ENCODE measurements around the gene BCAS3.
"Not testable (repeated sequence)": the region's sequence is repeated elsewhere in the genome, so short reads cannot be mapped to it uniquely, and the experiment has no call there.

Gene BCAS3

GRCh38 chr17:60862482-60862881, 184.8 kb downstream of the BCAS3 start:
- in situ Hi-C loops (cut with MboI; ENCODE audit: low sequenced_read_pairs) = no loop called here

DNA sequence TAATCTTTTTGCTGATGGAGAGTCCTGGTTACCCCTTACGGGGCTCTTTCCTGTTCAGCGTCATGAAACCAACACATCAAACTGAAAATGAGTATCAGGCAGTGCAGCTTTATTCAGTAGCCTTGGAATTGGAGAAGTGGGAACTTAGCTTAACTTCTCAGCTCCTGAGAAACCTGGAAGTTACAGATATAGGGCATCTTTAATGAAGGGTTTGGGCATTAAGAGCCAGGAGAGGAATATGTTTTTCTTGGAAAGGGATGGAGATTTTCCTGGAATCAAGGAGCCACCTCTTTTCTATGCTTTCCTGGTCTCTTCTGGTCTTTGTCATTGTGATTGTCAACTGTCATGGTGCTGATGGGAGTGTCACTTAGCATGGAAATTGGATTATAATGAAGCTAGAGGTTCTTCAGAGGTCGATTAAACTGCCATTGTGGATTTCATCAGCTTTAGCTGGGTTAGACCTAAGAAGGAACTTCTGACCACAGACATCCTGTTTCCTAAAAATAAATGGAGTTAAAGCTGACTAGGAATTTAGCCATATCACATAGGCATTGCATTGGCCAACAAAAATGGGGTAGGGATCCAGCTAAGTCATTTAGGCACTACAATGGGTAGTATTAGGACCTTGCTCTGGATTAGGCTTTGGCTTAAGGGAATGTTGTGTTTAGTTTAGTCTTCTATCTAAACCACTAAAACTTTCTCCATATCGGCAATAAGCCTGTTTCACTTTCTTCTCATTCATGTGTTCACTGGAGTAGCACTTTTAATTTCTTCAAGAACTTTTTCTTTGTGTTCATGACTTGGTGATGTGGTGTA, 186.4 kb downstream of the BCAS3 start:
- in situ Hi-C loops (cut with MboI; ENCODE audit: low sequenced_read_pairs) = no loop called here

DNA sequence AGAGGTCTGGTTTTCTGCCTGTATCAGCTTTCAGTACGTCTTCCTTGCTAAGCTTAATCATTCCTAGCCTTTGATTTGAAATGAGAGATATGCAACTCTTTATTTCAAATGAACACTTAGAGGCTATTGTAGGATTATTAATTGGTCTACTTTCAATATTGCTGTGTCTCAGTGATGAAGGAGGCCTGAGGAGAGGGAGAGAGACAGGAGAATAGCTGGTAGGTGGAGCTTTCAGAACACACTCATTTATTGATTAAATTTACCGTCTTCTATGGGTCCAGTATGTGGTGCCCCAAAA, 187.0 kb downstream of the BCAS3 start:
- in situ Hi-C loops (cut with MboI; ENCODE audit: low sequenced_read_pairs) = no loop called here

DNA sequence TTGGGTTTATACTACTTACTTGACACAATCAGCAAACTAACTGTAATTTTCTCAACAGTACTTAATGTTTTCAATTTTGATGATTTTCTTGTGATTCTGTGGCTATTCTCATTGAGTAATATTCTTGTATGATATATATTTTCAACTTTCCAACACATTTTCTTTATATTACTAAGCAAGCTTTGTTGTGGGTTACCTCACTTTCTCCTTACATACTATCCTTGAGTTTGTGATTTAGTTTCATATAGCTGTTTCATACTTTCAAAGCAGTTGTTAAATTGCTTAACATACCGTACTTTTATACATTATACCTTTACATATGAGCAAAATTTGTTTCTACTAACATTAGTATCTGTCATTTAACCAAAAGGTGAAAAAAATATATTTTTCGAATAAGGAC, 197.1 kb downstream of the BCAS3 start:
- in situ Hi-C loops (cut with MboI; ENCODE audit: low sequenced_read_pairs) = no loop called here

DNA sequence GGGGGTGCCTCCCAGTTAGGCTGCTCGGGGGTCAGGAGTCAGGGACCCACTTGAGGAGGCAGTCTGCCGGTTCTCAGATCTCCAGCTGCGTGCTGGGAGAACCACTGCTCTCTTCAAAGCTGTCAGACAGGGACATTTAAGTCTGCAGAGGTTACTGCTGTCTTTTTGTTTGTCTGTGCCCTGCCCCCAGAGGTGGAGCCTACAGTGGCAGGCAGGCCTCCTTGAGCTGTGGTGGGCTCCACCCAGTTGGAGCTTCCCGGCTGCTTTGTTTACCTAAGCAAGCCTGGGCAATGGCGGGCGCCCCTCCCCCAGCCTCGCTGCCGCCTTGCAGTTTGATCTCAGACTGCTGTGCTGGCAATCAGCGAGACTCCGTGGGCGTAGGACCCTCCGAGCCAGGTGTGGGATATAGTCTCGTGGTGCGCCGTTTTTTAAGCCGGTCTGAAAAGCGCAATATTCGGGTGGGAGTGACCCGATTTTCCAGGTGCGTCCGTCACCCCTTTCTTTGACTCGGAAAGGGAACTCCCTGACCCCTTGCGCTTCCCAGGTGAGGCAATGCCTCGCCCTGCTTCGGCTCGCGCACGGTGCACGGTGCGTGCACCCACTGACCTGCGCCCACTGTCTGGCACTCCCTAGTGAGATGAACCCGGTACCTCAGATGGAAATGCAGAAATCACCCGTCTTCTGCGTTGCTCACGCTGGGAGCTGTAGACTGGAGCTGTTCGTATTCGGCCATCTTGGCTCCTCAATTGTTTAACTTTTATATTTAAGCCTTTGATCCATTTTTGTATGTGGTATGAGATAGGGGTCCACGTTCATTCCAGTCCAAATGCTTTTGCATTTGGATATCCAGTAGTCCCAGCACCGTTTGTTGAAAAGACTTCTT, 209.3 kb downstream of the BCAS3 start:
- in situ Hi-C loops (cut with MboI; ENCODE audit: low sequenced_read_pairs) = not testable (repeated sequence)

GRCh38 chr17:60887614-60888028, 210.0 kb downstream of the BCAS3 start:
- in situ Hi-C loops (cut with MboI; ENCODE audit: low sequenced_read_pairs) = no loop called here

- in situ Hi-C loops (cut with MboI; ENCODE audit: low sequenced_read_pairs) = no loop called here
Measured at GRCh38 chr17:60888812-60889709, 211.4 kb downstream of the BCAS3 start.

DNA sequence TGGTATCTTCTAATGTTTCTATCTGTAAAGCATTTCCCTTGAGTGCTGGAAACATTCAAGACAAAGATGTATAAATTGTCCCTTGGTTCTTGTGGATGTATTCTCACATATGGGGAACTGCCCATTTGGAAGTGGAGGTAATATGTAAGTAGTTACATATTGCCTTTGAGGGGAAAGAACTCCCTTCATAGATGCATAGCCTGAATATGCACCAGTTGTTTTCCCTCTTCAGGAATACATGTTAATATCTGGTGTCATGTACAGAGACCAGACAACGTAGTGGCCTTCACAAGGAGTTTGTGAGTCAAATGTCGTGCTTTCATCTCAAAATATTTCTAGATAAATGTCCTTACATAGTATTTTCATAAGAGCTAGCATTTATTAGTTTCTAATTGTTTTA, 213.5 kb downstream of the BCAS3 start:
- in situ Hi-C loops (cut with MboI; ENCODE audit: low sequenced_read_pairs) = no loop called here

- in situ Hi-C loops (cut with MboI; ENCODE audit: low sequenced_read_pairs) = no loop called here
Measured at GRCh38 chr17:60893475-60893874, 215.8 kb downstream of the BCAS3 start.

- in situ Hi-C loops (cut with MboI; ENCODE audit: low sequenced_read_pairs) = no loop called here
Measured at GRCh38 chr17:60896996-60897395, 219.3 kb downstream of the BCAS3 start.

DNA sequence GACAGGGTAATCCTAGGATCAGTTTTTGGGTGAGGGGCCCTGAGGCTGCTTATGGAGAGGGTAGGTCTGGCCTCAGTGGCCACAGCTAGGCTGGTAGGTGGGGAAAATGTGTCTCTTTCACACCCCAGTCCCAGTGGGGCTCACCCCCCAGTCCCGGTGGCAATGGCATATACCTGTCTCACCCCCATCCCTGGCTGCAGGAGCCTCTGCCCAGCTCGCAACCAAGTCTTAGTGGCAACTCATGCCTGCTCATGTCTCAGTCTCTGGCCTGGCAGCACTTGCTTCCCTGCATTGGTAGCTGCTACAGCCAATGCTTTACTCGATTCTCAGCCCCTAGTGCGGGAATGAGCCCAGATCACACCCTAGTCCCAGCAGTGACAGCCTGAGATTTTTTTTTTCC, 221.5 kb downstream of the BCAS3 start:
- in situ Hi-C loops (cut with MboI; ENCODE audit: low sequenced_read_pairs) = no loop called here

DNA sequence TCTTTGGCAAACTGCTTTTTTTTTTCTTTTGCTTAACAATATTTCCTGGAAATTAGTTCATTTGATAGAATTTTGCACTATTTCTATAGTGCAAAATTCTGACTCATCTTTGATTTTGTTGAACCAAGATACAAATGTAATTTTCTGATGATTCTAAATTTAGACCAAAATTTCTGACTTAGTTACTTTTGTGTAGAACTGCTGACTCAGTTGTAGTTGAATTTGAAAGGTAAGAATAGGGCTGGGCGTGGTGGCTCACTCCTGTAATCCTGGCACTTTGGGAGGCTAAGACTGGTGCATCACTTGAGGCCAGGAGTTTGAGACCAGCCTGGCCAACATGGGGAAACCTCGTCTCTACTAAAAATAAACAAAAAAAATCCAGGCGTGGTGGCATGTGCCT, 223.0 kb downstream of the BCAS3 start:
- in situ Hi-C loops (cut with MboI; ENCODE audit: low sequenced_read_pairs) = no loop called here

DNA sequence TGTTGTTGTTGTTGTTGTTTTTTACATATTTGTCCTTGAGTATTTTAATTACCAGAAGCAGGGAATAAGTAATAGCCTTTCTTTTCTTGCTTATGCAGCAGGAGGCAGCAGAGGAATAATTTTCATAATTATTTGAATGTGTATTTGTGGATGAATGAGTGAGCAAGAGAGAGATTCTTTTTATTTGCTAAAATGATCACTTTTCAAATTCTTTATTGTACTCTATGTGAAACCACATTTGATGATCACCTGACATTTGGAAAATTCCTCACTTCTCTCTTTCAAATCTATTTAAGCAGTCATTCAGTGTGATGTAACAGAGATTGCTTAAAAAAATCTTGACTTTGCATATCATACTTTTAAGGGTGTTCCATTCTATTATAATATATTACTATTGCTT, 223.6 kb downstream of the BCAS3 start:
- in situ Hi-C loops (cut with MboI; ENCODE audit: low sequenced_read_pairs) = no loop called here

DNA sequence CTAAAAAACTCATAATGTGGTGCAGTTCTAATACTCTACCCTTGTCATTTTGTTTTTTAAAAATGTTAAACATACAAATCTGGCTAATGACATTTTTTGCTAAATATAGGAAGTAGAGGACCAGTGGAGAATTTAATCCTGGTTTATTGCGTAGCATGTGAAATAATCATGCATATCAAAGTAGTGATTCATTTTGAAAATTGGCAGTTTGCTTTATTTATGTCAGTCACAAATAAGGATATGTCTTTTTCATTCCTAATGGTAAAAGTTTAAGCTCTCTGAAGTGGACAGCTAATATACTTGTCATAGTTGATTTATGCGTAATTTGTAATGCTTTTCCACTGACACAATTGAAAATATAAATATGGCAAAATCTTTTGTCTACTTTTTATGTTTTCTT, 224.2 kb downstream of the BCAS3 start:
- in situ Hi-C loops (cut with MboI; ENCODE audit: low sequenced_read_pairs) = no loop called here

DNA sequence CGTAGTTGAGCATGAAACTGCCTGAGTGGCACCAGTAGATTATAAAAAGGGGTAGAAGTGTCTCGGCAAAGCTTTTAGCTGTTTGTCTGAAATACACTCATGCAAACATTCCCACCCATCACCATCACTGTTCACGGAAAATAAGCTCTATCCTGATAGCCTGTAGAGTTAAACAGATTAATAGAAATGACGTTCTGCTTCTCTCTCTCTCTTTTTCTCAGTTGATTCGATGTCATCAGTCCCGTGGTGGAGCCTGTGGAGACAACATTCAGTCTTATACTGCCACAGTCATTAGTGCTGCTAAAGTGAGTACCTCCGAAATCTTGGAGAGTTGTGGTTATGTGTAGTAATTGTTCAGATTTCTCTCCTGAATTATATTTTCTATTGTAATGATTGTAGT, 224.7 kb downstream of the BCAS3 start:
- in situ Hi-C loops (cut with MboI; ENCODE audit: low sequenced_read_pairs) = no loop called here

DNA sequence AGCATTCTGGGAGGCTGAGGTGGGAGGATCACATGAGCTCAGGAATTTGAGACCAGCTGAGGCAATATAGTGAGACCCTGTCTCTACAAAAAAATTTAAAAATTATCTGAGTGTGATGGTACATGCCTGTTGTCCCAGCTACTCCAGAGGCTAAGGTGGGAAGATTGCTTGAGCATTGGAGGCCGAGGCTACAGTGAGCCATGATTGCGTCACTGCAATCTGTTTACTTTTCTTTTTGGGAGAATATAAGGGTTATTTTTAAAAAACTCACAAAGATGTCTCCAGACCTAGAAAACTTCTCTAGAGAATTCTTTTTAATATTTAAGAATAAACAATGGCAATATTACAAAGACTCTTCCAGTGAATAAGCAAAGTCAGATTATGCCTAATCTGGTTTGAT, 226.9 kb downstream of the BCAS3 start:
- in situ Hi-C loops (cut with MboI; ENCODE audit: low sequenced_read_pairs) = no loop called here

GRCh38 chr17:60905709-60906108, 228.1 kb downstream of the BCAS3 start:
- in situ Hi-C loops (cut with MboI; ENCODE audit: low sequenced_read_pairs) = no loop called here

DNA sequence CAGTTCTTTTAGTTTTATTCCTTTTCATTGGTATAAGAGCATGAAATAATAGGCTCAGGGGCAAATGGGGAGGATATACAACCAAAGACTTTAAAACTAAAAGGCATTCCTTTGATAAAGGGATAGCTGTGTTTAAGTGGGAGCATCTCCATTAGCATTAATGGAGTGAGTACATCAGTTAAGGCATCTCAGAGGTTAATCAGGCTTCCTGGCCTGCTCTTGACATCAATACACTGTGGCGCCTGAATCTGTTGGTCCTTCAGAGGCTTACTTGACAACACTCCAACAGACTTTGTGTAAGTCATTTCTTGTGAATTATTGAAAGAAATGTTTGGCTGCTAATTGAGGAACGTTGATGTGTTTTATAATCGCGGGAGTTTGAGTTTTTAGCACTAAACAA, 230.7 kb downstream of the BCAS3 start:
- in situ Hi-C loops (cut with MboI; ENCODE audit: low sequenced_read_pairs) = no loop called here

DNA sequence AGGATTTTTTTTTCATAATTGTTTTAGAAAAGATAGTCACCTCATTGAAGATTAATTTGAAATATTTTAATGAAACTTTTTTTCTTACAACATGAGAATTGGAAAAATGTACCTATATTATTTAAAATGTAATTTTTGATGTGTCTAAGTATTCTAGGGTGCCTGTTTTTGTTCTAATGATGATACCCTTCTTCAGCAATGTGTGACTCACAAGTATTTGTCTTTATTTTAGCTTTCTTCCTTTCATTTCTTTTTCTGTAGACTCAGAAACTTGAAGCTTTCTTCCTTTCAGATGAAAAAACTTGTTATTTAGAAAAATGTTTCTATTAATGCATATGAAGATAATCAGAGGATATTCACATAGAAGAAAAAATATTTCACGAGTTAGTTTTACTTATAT, 231.8 kb downstream of the BCAS3 start:
- in situ Hi-C loops (cut with MboI; ENCODE audit: low sequenced_read_pairs) = no loop called here

GRCh38 chr17:60910415-60910814, 232.8 kb downstream of the BCAS3 start:
- in situ Hi-C loops (cut with MboI; ENCODE audit: low sequenced_read_pairs) = no loop called here

GRCh38 chr17:60914078-60914477, 236.4 kb downstream of the BCAS3 start:
- in situ Hi-C loops (cut with MboI; ENCODE audit: low sequenced_read_pairs) = no loop called here

Data from HL-60/S4 treated with phorbol 12-myristate 13-acetate at 8.2 ng/mL for 4 days and 3 days (cell line).